MM.1S (cell line): ENCODE data around the gene CAPN9.

Source experiments
- DNase-seq: peaks from one replicate; pipeline ENCODE4 v3.0.0-alpha.2; 2015
- H2AFZ ChIP-seq: fragments of 300-600 bp; sonication (generic); 2 replicates; pipeline ENCODE4 v1.6.0; 2016; ENCODE audit warnings: antibody characterized with exemption, low read length
- H3F3A ChIP-seq: fragments of 300-600 bp; sonication (generic); 2 replicates; pipeline ENCODE4 v1.6.1; 2016; ENCODE audit warnings: mild to moderate bottlenecking, antibody characterized with exemption, low read length, moderate library complexity, mixed read lengths; ENCODE audit not compliant: insufficient read depth
- H3K27ac ChIP-seq: fragments of 300-600 bp; sonication (generic); 2 replicates; pipeline ENCODE4 v1.5.1; 2016; ENCODE audit warnings: mild to moderate bottlenecking, low read length
- H3K27me3 ChIP-seq: fragments of 300-600 bp; sonication (generic); replicated peaks from 2 replicates; pipeline ENCODE4 v1.6.0; 2016; ENCODE audit warnings: low read length; ENCODE audit not compliant: insufficient read depth
- H3K36me3 ChIP-seq: fragments of 300-600 bp; sonication (generic); replicated peaks from 2 replicates; pipeline ENCODE4 v1.6.1; 2016; ENCODE audit warnings: mild to moderate bottlenecking, low read length, mixed read lengths; ENCODE audit not compliant: insufficient read depth
- H3K4me1 ChIP-seq: fragments of 300-600 bp; sonication (generic); 2 replicates; pipeline ENCODE4 v1.6.1; 2016; ENCODE audit warnings: low read length, mixed read lengths
- H3K4me2 ChIP-seq: fragments of 300-600 bp; sonication (generic); 2 replicates; pipeline ENCODE4 v1.6.0; 2016; ENCODE audit warnings: low read depth, low read length
- H3K4me3 ChIP-seq: fragments of 300-600 bp; sonication (generic); 2 replicates; pipeline ENCODE4 v1.5.1; 2016; ENCODE audit warnings: low read length, mixed read lengths
- H3K79me2 ChIP-seq: fragments of 300-600 bp; sonication (generic); 2 replicates; pipeline ENCODE4 v1.6.1; 2016; ENCODE audit warnings: mixed run types, low read length, mixed read lengths
- H3K9ac ChIP-seq: fragments of 300-600 bp; sonication (generic); 2 replicates; pipeline ENCODE4 v1.6.1; 2016; ENCODE audit warnings: low read length, mixed read lengths
- H3K9me2 ChIP-seq: fragments of 300-600 bp; sonication (generic); replicated peaks from 2 replicates; pipeline ENCODE4 v1.6.1; 2016; ENCODE audit warnings: mild to moderate bottlenecking, low read length, mixed read lengths; ENCODE audit not compliant: insufficient read depth
- H3K9me3 ChIP-seq: fragments of 300-600 bp; sonication (generic); replicated peaks from 2 replicates; pipeline ENCODE4 v1.6.1; 2016; ENCODE audit warnings: mild to moderate bottlenecking, low read length, mixed read lengths; ENCODE audit not compliant: insufficient read depth
- H4K20me1 ChIP-seq: fragments of 300-600 bp; sonication (generic); 2 replicates; pipeline ENCODE4 v1.6.1; 2016; ENCODE audit warnings: mild to moderate bottlenecking, low read length, moderate library complexity, mixed read lengths; ENCODE audit not compliant: insufficient read depth
- EZH2 ChIP-seq: fragments of 300-600 bp; sonication (generic); optimal IDR thresholded peaks from 2 replicates; pipeline ENCODE3; 2017; ENCODE audit warnings: low read depth, mild to moderate bottlenecking, antibody characterized with exemption, low read length, mixed read lengths
- EZH2phosphoT487 ChIP-seq: fragments of 300-600 bp; sonication (generic); IDR thresholded peaks from 2 replicates; pipeline ENCODE4 v1.6.1; 2018; ENCODE audit warnings: antibody characterized with exemption, low read length
- TF ChIP-seq, protein P1 (sequence below): fragments of 300-600 bp; sonication (generic); IDR thresholded peaks from 2 replicates; pipeline ENCODE4 v1.5.1; 2016; ENCODE audit warnings: antibody characterized with exemption, low read length, mixed read lengths

CAPN9 gene

GRCh38 chr1:230826166-230826875 lies 79.1 kb downstream of the CAPN9 start:
- no peaks in the 10 kb centered on the region for H3K36me3 ChIP-seq
- H3K4me1 ChIP-seq, result peaks cover 16% of the 10 kb centered on the region
- TF ChIP-seq, protein P1, sequence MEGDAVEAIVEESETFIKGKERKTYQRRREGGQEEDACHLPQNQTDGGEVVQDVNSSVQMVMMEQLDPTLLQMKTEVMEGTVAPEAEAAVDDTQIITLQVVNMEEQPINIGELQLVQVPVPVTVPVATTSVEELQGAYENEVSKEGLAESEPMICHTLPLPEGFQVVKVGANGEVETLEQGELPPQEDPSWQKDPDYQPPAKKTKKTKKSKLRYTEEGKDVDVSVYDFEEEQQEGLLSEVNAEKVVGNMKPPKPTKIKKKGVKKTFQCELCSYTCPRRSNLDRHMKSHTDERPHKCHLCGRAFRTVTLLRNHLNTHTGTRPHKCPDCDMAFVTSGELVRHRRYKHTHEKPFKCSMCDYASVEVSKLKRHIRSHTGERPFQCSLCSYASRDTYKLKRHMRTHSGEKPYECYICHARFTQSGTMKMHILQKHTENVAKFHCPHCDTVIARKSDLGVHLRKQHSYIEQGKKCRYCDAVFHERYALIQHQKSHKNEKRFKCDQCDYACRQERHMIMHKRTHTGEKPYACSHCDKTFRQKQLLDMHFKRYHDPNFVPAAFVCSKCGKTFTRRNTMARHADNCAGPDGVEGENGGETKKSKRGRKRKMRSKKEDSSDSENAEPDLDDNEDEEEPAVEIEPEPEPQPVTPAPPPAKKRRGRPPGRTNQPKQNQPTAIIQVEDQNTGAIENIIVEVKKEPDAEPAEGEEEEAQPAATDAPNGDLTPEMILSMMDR, result no peak
- TF ChIP-seq EZH2phosphoT487, result no peak
- no peak for TF ChIP-seq EZH2
- H3K79me2 ChIP-seq, result no peaks in the 10 kb centered on the region
- H2AFZ ChIP-seq, result no peak overlapping the region
- no peaks in the 10 kb centered on the region for H4K20me1 ChIP-seq
- no peaks in the 10 kb centered on the region for H3F3A ChIP-seq
- DNase-seq, result no peak
- H3K9me3 ChIP-seq, result no peaks in the 10 kb centered on the region
- no peak overlapping the region for H3K27ac ChIP-seq
- no peak overlapping the region for H3K4me3 ChIP-seq
- no peaks in the 10 kb centered on the region for H3K9me2 ChIP-seq
- H3K27me3 ChIP-seq, result no peaks in the 10 kb centered on the region
- H3K4me2 ChIP-seq, result no peak overlapping the region
- H3K9ac ChIP-seq, result no peak overlapping the region

GRCh38 chr1:230827081-230827681 lies 80.0 kb downstream of the CAPN9 start:
- Histone ChIP-seq H3K9me3 (no peaks in the 10 kb centered on the region), H3K4me2 (no peak overlapping the region), H3F3A (no peaks in the 10 kb centered on the region), H4K20me1 (no peaks in the 10 kb centered on the region), H3K79me2 (no peaks in the 10 kb centered on the region), H3K4me1 (peaks cover 16% of the 10 kb centered on the region), H3K27me3 (no peaks in the 10 kb centered on the region), H3K36me3 (no peaks in the 10 kb centered on the region), H3K4me3 (no peak overlapping the region), H2AFZ (no peak overlapping the region), H3K9me2 (no peaks in the 10 kb centered on the region), H3K27ac (no peak overlapping the region), H3K9ac (no peak overlapping the region)
- DNase-seq, result no peak
- TF ChIP-seq EZH2phosphoT487 (no peak), EZH2 (no peak)
- TF ChIP-seq, protein P1, result no peak

- Histone ChIP-seq H3K4me2 (no peak overlapping the region), H3K36me3 (no peaks in the 10 kb centered on the region), H3K9me3 (no peaks in the 10 kb centered on the region), H3K4me3 (no peak overlapping the region), H3K9ac (no peak overlapping the region), H3K27ac (no peak overlapping the region), H3K79me2 (no peaks in the 10 kb centered on the region), H2AFZ (no peak overlapping the region), H3K9me2 (no peaks in the 10 kb centered on the region), H3K27me3 (no peaks in the 10 kb centered on the region), H3F3A (no peaks in the 10 kb centered on the region), H4K20me1 (no peaks in the 10 kb centered on the region), H3K4me1 (peaks cover 16% of the 10 kb centered on the region)
- no peak for DNase-seq
- no peak for TF ChIP-seq EZH2
- TF ChIP-seq, protein P1, result no peak
- no peak for TF ChIP-seq EZH2phosphoT487
Observed at GRCh38 chr1:230827801-230828200, 80.6 kb downstream of the CAPN9 start.
